NCI-H2171 (cell line): ENCODE measurements around the gene RHOJ.
"Not testable (repeated sequence)": the region's sequence is repeated elsewhere in the genome, so short reads cannot be mapped to it uniquely, and the experiment has no call there.

Experiments
- DNase-seq: peaks from one replicate; lab custom pipeline; 2025; lab: John Stamatoyannopoulos, UW

The RHOJ gene

DNA sequence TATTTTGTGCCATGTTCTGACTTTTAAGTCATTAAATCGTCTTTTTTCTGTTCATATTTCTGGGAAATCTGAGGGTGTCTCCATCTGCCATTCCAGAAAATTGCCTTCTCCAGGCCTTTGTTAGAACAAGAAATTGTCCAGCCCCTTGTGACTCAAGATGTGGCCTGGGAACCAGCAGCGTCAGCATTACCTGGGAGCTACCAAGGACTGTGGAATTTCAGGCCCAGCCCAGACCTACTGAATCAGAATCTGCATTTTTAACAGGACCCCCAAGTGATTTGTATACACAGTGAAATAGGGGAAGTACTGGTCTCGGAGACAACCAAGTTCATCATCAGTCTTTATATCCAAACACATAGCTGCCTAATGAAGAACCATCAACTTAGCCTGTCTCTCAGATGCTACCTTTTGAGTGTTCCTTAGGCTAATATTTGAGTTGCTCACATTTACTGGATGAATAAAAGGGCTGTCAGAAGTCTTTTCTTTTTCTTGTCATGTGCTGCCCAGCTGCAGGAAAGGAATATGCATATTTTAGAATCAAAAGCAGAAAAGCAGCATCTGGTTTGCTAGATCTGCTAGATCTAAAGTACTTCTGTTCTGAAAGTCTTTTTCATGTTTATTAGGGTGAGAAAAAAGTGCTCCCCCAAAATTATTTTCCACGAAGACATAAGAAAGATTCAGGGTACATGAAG is 93.3 kb downstream of the RHOJ start:
- no peak for DNase-seq

DNA sequence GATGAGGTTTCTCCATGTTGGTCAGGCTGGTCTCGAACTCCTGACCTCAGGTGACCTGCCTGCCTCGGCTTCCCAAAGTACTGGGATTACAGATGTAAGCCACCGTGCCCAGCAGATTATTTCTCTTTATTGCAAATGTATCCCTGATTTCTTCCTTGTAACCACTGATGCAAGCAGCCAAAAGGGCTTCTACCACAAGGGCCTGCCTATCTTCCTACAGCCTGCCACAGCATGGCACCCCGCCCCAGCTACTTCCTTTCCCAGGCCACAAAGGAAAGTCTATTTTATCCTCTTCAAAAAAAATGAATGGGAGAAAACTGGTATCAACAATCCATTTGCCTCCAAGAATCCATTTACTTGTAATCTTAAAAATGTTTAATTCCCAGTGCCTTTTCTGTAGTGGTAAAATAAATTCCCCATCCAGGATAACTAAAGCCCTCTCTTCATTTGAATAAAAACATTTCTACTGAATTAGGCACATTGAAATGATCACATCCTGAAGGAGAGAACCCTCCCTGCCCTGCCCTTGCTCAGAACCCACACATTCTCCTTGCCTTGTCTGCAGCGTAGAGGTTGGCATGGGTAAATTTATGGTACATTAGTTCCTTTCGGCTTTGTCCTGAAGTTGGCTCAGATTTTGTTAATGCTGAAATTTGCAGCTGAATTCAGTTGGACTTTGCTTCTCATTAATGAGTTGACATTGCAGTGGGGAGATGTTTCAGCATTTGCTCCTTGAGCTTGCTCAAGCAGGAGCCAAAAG is 95.3 kb downstream of the RHOJ start:
- DNase-seq, result no peak

DNA sequence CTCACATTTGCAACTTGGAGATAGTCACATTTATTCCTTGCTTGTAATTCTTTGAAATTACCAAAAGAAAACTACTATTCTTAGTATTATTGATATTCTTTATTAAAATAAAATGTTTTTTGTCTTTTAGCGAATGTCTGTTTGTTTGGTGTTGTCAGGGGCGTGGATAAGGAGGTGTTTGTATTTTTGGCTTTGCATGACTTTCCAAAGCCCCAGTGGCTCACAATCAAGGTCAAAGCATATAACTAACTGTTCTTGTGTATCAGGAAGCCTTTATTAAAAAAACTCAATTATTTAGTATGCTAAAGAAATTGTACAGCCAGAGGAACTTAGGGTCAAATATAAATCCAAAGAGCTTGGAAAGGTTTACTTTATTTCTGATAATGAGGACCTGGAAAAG is 96.6 kb downstream of the RHOJ start:
- DNase-seq, result no peak

DNA sequence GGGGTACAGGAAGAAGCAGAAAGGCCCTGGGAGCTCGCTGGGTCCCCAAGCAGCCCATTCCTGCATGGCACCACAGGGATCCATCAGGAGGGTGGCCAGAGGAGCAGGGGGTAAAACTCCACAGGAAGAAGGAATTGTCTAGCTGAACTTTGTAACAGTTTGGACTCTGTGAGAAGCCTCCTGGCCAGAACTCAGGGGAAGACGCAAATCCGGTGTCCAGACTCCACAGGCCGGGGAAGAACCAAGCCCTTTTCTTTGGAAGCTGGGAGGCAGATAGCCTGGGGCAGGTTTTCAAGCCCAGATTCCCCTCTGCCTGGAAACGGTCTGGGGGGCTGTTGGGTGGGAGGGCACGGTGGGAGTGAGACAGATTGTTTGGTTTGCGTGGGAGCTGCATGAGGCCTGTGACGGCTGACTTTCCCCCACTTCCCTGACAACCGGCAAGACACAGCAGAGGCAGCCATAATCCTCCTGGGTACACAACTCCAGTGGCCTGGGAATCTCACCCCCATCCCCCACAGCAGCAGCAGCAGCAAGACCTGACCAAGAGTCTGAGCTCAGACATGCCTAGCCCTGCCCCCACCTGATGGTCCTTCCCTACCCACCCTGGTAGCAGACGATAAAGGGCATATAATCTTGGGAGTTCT is 97.8 kb downstream of the RHOJ start:
- DNase-seq, result no peak

DNA sequence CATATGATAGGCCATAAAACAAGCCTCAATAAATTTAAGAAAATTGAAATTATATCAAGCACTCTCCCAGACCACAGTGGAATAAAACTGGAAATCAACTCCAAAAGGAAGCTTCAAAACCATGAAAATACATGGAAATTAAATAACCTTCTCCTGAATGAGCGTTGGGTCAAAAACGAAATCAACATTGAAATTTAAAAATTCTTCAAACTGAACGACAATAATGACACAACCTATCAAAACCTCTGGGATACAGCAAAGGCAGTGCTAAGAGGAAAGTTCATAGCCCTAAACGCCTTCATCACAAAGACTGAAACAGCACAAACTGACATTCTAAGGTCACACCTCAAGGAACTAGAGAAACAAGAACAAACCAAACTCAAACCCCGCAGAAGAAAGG is 100.2 kb downstream of the RHOJ start:
- not testable (repeated sequence) for DNase-seq

DNA sequence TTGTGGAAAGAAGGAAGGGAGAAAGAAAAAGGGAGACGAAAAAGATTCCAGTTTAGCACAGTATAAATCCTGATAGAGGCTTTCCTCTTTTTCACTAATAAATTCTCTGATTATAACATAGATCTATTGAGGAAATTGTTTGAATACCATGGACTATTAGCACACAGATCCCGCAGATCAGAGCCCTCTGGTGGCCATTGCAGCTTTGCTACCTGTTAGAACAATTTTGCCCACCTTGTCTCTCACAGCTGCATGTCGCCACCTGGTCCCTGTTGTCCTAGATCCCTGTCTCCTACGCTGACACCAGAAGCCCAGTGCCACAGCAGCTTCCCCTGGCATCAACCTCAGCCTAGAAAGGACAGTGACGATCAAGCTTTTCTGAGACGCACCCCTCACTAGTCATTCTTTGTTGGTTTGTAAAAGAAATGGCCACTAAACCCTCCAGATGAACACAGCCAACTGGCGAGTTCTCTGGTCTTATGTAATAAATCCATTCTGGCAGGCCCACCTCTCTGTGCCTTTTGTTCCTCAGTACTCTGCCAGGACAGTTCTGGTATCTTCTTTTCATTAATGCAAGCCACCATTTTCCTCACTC is 104.6 kb downstream of the RHOJ start:
- peak; percentile 51 for DNase-seq

DNA sequence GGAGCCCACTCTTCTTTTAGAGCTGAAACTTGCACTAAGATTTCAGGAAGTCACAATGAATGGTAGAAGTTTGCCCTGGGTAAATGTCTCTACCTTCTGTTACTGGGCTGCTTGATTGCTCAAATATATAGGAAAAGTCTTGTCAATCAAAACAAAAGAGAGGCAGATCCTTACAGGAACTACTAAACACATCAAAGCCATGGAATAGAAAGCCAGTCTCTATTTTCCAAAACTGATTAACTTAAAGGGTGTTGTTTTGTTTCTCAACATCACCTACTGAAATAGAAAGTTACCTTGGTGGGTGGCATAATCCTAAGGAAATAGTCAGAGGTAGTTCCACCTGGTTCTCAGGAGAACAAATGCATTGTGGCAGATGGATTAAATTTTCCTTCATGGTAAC is 114.6 kb downstream of the RHOJ start, which contains the start of gene GPHB5:
Gene GPHB5, minus strand, starts transcription at position 101 of the 400 bp plus-strand sequence. CDS start 1,086 bp downstream, outside the sequence.
- DNase-seq, result no peak

DNA sequence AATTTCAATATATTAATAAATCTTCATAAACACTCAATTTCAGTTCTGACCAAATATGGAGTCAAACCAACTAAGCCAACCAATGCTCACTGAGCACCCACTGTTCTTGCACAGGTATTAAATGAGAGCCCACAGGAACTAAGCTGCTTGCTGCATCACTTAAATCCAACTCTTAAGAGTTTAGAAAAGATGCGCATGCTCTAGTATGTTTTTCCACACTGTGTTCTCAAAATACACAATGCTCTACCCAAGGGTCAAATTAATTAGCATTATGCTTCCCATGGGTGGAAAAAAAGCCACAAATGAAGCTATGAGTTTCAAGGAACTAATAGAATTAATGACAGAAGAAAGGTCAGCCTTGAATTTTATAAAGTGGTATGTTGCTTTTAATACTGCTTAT is 118.2 kb downstream of the RHOJ start:
- DNase-seq, result no peak

DNA sequence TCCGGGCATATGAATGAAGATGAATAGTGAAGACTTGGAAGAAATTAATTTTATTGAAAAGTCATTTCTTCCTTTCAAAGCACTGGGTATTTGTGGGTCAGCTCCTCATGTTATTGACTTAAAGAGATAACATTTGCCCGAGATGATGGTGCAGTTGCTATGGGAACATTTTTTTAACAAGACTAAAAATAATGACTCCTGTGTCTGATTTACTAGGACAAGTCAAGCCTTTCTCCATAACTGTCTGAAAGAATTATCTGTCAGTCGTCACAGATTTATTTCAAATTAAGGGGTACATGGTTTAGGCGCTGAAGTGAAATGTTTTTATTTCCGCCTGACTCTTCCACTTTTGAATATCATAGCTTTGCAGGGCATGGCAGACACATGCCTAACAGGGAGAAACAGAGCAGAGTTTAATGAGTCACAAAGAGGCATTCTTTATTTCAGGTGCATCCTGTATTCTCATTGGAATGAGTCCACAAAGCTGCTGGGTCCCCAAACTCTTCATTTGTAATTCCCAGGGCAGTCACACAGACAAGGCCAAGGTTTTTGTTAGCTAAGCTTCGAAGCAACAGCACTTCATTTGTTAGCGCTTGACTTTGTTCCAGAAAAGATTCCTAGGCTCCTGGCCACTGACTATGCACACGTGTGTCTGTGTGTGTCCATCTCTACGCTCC is 118.8 kb downstream of the RHOJ start:
- no peak for DNase-seq

DNA sequence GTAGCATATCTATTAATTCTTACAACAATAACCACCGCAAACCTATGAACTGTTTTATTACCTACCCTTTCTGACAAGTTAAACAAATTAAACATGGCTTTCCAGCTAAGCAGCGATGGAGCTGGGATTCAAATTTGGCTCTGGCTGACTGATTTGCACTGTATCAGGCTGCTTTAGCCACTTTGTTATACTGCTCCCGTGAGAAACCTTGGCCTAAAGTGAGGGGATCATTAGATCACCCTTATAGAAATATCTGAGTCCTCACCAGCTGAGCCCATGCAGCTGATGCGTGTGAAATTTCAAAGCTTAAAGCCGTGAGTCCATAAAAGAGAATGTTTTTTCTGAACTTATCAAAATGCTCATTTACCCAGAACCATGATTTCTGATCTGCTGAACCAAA is 122.6 kb downstream of the RHOJ start:
- no peak for DNase-seq

DNA sequence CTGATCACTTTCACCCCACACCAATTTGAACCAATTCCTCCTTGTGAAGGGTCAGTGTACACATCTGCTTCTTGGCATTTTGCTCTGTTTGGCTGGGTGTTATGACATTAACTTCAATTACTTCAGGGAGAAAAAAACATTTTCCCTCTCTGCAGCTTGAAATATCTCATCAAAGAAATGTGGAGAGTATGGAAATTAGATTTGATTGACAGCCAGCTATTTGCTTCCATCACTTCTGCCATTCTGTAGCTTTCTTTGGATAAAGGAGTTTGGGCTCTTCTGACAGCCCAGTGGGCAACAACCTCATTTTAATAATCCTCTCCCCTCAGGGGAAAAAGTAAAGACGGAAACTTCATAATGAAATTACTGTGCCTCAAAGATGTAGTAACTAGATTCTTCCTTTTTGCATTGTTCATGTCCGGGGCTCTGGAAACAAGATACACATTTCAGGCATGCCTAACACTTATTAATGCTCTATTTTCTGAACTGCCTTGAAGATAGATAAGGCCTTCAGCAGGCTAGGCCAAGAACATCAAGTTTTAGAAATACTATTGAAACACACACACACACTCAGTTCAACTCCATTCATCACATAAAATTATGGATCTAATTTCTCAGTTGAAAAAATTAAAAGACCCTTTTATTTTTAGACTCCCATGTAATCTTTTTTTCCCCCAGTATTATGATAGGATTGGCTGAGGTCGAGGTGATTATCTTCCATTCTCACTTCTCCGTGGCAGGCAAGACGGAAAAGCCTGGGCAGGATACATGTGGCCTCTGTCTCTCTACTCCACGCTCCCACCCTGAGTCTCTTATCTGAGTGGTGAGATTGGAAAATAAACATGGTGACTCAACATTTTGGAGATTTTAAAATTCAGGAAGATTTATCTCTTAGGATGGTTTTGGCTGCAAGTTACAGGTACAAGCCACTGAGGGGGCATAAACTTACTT is 124.8 kb downstream of the RHOJ start:
- no peak for DNase-seq

DNA sequence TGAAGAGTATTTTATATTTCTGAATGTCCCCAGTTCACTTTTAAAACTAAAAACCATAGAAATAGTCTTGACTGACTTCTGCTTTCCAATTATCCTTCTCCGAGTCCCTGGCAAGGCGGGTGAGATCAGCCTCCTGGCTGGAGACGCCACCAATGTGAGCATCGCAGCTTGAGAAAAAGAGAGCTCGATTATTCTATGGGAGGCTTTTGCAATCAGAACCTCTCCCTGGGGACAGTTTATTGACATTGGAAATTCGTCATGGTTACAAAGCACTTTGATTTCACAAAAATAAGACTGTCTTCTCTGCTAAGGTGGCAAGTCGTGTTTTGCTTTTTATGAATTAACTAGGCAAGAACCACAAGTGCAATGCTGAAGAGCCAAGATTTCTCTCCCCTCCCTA is 138.1 kb downstream of the RHOJ start:
- DNase-seq, result peak; percentile 8
